Fibroblast of villous mesenchyme (primary cell): Measurements from ENCODE around the gene ODAPH. TPM values are rescaled to one million over a fixed set of nuclear protein-coding genes. Genes with fewer than 3 reads are reported as not detected.
A peak's percentile ranks its signal among the peaks of the same experiment; 100 is the strongest.
"Not testable (repeated sequence)": the region's sequence is repeated elsewhere in the genome, so short reads cannot be mapped to it uniquely, and the experiment has no call there.

Source experiments
- DNase-seq: peaks from one replicate; pipeline ENCODE4 v3.0.0-alpha.2; 2010; ENCODE audit warnings: low read depth
- H3K4me3 ChIP-seq: 2 replicates; pipeline ENCODE4 v1.5.1; 2011; ENCODE audit warnings: low read depth, mild to moderate bottlenecking, low read length
- CTCF ChIP-seq: IDR thresholded peaks from 2 replicates; pipeline ENCODE4 v1.5.1; 2012; ENCODE audit warnings: low read depth, mild to moderate bottlenecking, low read length; ENCODE audit not compliant: insufficient read depth
- total RNA-seq: library from RNA; depleted of rRNA; stranded (reverse); fragments of >200 nt; gene quantifications from 2 replicates; pipeline ENCODE4 v1.2.3, GENCODE V29; 2012

Gene ODAPH
- total RNA-seq, 1 donor: not detected

- not testable (repeated sequence) for H3K4me3 ChIP-seq, DNase-seq
Observed at GRCh38 chr4:75537308-75537707, 18.6 kb upstream of the ODAPH start.

GRCh38 chr4:75542824-75543223 is 13.0 kb upstream of the ODAPH start:
- no peak for TF ChIP-seq CTCF
- DNase-seq: peak; percentile 24
- H3K4me3 ChIP-seq: no peak overlapping the region

GRCh38 chr4:75544220-75544619 is 11.6 kb upstream of the ODAPH start:
- H3K4me3 ChIP-seq: not testable (repeated sequence)
- DNase-seq: peak; percentile 47

GRCh38 chr4:75544870-75545269 is 11.0 kb upstream of the ODAPH start:
- TF ChIP-seq CTCF: no peak
- DNase-seq: no peak
- no peak overlapping the region for H3K4me3 ChIP-seq

GRCh38 chr4:75545526-75545925 is 10.3 kb upstream of the ODAPH start:
- no peak for TF ChIP-seq CTCF
- DNase-seq: peak; percentile 7
- H3K4me3 ChIP-seq: no peak overlapping the region

- no peak for TF ChIP-seq CTCF
- DNase-seq: peak; percentile 43
- no peak overlapping the region for H3K4me3 ChIP-seq
Observed at GRCh38 chr4:75547647-75548387, 8.0 kb upstream of the ODAPH start.

GRCh38 chr4:75549019-75549418 is 6.8 kb upstream of the ODAPH start:
- DNase-seq: no peak
- H3K4me3 ChIP-seq: no peak overlapping the region

More at GRCh38 chr4:75549019-75549418, 6.8 kb upstream of the ODAPH start:
- TF ChIP-seq CTCF: no peak
